ENCODE measurements around the gene SLC8A1.

SLC8A1 gene

DNA sequence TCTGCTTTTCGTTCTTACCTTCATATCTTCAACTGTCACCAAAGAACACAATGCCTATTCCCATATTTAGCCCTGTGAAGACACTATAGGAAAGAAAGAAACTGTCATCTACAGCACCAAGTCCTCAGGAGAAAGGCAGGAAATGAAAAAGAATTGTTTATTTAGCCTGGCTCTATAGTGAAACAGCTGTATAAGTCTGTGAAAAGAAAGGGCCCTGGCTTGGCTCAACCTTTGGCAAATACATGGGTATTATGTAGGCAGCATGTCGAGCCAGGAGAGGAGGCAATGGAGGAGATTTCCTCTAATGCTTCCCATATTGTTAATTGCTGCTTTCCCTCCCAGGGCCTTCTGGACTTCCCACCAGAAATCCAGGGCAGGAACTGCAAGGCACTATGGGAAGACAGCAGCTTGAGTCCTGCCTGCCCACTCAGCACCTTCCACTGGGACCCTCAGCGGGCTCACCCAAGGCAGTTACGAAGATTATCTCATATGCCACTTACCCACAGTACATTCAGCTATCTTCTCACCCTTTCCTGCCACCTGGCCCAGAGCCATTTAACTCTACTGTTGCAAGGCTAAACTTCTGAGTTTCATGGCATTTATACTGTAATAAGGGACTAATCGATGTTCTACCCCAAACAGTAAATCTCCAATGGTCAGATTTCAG is 30.1 kb downstream of the SLC8A1 start:
- DNase-seq (ENCODE audit: low read depth, low spot score) = no peak

DNA sequence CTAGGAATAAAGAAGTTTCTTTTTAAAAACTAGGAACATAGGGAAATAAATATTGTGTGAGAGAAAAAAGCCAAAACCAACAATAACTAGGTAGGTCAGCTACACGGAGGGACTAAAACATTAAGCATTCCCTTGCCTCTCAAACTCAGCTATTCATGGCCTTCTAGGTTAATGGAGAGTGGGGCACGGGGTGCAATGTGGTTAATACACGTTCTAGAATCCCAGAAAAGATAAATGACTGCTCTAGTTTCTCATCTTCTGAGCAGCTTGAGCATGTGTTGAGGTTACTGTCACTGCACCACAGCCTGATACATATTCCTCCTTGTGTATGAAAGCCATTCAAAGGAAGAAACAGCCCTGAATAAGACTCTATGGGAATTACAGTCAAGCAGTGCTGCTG is 31.4 kb downstream of the SLC8A1 start:
- DNase-seq (ENCODE audit: low read depth, low spot score) = no peak

DNA sequence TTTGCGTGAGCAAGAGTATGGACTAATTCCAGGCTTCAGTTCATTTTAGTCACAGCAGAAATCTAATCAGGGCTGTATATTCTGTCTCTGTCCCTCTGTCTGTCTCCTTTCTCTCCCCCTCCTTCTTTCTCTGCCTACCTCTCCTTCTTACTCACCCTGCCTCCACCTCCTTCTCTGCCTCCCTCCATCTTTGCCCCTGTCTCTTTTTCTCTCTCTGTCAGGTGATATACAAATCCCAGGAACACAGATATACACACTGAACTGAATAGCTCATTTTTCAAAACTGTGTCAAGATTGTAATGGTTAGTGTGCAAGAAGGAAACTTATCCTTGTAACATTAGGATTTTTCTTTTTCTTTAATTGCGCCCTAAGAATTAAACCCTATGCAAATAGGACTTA is 32.5 kb downstream of the SLC8A1 start:
- no peak for DNase-seq (ENCODE audit: low read depth, low spot score)

GRCh38 chr2:40418614-40419363 is 33.1 kb downstream of the SLC8A1 start:
- DNase-seq (ENCODE audit: low read depth, low spot score) = no peak

DNA sequence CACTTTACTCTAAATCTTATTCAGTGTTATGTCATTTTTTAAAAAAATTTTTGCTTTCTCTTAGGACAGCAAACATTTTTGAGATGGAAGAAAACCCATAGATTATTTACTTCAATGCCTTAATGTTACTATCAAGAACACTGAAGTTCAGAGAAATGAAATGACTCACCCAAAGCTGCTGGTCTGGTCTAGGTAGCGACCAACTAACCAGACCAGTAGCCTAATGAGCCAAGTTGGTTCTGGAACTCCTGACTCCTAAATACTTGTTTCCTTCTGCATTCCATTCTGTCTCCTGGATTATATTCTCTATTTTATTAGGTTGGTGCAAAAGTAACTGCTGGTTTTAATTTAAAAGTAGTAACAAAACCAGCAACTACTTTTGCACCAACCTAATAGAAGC is 35.4 kb downstream of the SLC8A1 start:
- DNase-seq (ENCODE audit: low read depth, low spot score) = no peak

- DNase-seq (ENCODE audit: low read depth, low spot score) = no peak
These were observed 36.5 kb downstream of the SLC8A1 start for GRCh38 chr2:40415391-40415790.

- DNase-seq (ENCODE audit: low read depth, low spot score) = no peak
These were observed 39.4 kb downstream of the SLC8A1 start for GRCh38 chr2:40412456-40412855.

DNA sequence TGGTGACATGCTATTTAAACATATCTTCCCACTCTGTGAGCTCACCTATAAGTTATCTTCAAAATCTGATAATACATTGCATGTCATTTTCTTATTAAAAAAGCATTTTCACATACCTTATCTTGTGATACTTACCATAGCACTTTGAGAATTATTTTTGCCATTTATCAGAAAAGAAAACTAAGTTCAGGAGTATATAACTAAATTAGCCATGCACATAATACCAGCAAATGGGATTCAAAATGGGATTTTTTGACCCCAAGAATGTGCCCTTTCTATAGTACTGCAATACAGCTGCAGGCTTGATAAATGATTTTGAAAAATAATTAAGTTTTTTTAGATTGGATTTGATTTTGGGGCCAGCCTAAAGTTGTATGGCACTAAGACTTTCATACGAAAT is 41.2 kb downstream of the SLC8A1 start:
- DNase-seq (ENCODE audit: low read depth, low spot score) = no peak

- DNase-seq (ENCODE audit: low read depth, low spot score) = no peak
These were observed 42.2 kb downstream of the SLC8A1 start for GRCh38 chr2:40409734-40410133.

DNA sequence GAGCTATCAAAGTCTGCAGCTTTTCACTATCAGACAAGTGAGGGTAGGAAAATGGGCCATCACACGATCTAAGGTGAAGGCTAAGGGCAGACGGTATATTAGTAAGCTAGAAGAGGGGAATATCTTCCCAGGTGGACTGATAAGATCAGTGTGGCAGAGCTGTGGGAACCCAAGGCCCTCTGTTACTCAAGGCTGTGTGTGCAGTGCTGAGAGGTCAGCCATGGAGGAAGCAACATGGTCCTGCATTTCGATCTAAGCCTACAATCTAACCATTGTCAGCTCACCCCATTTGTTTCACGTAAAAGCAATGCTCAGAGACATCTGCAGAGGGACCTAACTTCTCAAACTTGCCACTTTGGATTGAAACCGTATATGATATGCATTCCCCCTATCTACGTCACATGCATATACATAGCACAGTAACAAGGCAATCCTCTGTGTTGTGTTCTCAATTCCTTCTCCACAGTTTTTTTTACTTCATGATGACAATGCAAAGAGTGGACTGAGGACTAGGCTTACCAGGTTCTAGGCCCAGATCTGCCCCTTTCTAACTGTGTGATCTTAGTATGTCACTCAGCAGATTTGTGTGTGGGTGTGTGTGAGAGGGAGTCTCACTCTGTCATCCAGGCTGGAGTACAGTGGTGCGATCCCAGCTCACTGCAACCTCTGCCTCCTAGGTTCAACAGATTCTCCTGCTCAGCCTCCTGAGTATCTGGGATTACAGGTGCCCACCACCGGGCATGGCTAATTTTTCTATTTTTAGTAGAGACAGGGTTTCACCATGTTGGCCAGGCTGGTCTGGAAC is 45.2 kb downstream of the SLC8A1 start:
- DNase-seq (ENCODE audit: low read depth, low spot score) = no peak

- DNase-seq (ENCODE audit: low read depth, low spot score) = no peak
These were observed 46.4 kb downstream of the SLC8A1 start for GRCh38 chr2:40405465-40405864.

GRCh38 chr2:40404517-40404916 is 47.4 kb downstream of the SLC8A1 start:
- no peak for DNase-seq (ENCODE audit: low read depth, low spot score)

GRCh38 chr2:40403233-40403836 is 48.6 kb downstream of the SLC8A1 start:
- no peak for DNase-seq (ENCODE audit: low read depth, low spot score)

DNA sequence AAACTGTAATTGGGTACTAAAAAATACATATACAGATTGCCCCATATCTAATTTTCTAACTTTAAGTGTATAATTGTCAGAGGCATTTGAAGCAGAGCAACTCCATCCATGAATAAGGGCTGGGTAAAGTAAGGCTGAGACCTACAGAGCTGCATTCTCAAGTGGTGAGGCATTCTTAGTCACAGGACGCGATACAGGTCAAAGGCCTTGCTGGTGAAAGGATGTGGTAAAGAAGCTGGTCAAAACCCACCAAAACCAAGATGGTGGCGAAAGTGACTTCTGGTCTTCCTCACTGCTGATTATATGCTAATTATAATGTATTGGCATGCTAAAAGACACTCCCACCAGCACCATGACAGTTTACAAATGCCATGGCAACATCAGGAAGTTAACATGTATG is 50.0 kb downstream of the SLC8A1 start:
- DNase-seq (ENCODE audit: low read depth, low spot score) = no peak

DNA sequence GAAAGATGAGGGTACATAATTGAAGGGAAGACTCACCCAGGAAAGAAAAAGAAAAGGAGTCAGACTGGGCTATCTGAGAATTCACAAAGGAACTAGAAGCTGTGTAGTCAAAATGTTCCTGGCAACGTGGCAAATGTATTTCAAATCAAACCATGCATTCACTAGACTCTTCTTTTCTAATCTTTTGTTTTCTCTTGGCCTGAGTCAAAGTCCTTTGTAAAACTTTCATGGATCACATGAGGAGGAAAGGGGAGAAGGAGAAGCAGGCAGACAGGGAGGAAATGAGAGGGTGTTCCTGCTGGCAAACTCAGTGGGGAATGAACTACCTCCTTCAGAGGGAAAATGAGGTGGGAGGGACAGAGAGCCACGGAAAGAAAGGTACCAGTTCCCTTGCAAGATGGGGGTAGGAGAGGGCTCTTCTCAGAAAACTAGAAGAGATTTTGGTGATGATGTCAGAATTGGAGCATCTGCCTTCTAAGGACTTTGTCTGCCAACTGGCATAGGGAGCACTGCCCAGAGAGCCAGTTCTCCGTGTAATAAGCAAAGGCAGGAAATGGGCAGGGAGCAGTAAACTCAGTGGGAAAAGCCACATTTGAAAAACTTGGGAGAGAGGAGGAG is 51.4 kb downstream of the SLC8A1 start:
- DNase-seq (ENCODE audit: low read depth, low spot score) = no peak

DNA sequence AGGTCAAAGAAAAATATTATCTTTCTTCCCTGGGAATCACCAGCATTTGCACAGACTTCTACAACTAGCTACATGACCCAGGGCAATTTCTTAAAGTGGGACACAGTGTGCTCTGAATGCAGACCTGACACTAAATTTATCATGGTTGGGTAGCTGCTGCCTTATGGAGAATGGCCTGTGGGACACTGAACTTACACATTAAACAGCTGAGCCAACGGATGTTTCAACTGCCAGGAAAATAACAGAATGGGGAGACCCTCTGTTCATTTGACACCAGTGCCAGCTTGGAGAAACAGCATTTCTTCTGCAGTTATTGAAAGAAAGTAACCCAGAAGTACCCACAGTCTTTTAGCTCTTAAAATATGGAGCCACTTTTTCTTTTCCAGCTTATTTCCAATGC is 54.1 kb downstream of the SLC8A1 start:
- no peak for DNase-seq (ENCODE audit: low read depth, low spot score)

GRCh38 chr2:40396124-40396523 is 55.8 kb downstream of the SLC8A1 start:
- DNase-seq (ENCODE audit: low read depth, low spot score) = no peak

GRCh38 chr2:40395169-40396073 is 56.5 kb downstream of the SLC8A1 start:
- no peak for DNase-seq (ENCODE audit: low read depth, low spot score)

DNA sequence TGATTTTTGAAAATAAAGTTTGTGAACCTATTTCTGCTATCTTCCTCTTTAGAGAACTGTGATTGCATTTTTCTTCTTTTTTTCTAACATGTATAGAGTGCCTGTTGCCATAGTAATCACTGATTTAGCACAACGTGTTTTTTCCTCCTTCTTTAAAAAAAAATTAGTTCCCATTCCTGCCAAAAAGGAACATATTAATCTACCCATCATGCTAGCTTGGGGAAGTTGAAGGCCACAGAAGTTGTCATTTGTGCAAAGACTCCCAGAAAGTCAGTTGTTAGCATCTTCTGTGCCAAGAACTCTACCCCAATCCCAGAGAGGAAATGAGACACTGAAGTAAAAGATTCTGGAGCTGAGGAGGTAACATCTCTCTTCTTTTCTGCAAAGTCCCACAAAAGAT is 57.3 kb downstream of the SLC8A1 start:
- DNase-seq (ENCODE audit: low read depth, low spot score) = no peak

DNA sequence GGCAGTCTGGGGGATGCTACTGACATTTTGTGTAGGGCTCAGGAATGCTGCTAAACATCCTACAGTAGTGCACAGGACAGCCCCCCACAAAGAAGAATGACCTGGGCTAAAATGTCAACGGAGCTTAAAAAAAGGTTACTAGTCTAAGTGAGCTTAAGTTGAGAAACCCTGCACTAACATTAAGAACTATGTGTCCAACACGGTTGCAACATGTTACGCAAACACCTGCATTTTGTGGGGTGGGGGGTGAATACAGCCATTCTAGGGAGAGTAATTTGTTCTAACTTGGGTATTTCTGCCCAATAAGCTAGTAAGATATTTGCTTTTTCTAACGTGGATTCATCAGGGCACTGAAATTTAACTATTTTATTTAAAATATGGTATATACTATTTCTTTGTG is 57.9 kb downstream of the SLC8A1 start:
- no peak for DNase-seq (ENCODE audit: low read depth, low spot score)

DNA sequence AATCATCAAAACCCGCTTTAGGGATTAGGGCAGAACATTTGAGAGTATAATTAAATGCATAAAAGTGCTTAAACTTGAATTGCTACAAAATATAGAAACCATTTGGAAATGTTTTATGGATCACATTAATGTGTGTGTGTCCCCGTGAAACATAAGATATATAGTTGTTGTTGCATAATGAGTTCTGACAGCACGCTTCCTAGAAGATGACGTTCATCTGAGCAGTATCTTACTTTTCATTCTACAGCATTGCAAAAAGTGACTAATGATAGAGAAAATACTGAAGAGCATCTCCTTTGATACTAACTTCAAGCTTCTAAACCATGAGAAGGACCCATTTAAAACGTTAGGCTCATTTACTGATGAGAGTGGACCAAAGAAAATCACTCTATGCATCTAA is 63.7 kb downstream of the SLC8A1 start:
- no peak for DNase-seq (ENCODE audit: low read depth, low spot score)

Measured in smooth muscle cell of the brain vasculature (primary cell).